GM21619 (cell line): ENCODE results near the gene CMIP.

Experiments
- ATAC-seq: cut with Tn5 transposase; IDR thresholded peaks from one replicate; pipeline ENCODE4 v1.9.1; 2021; ENCODE audit not compliant: unreplicated experiment

Gene CMIP

GRCh38 chr16:81755915-81756614, 311.5 kb downstream of the CMIP start:
- no peak for ATAC-seq

- ATAC-seq = no peak
Measured at GRCh38 chr16:81756615-81757356, 312.2 kb downstream of the CMIP start.

- ATAC-seq = no peak
Measured at GRCh38 chr16:81758376-81758775, 313.8 kb downstream of the CMIP start.
